ENCODE results near the gene GPR107.

GPR107 gene

GRCh38 chr9:130023144-130023787 lies 30.4 kb upstream of the GPR107 start:
- TF ChIP-seq ZFX (IDR thresholded peaks at IDR 0.05; ENCODE audit: borderline replicate concordance) = no peak
- TF ChIP-seq, protein P1, sequence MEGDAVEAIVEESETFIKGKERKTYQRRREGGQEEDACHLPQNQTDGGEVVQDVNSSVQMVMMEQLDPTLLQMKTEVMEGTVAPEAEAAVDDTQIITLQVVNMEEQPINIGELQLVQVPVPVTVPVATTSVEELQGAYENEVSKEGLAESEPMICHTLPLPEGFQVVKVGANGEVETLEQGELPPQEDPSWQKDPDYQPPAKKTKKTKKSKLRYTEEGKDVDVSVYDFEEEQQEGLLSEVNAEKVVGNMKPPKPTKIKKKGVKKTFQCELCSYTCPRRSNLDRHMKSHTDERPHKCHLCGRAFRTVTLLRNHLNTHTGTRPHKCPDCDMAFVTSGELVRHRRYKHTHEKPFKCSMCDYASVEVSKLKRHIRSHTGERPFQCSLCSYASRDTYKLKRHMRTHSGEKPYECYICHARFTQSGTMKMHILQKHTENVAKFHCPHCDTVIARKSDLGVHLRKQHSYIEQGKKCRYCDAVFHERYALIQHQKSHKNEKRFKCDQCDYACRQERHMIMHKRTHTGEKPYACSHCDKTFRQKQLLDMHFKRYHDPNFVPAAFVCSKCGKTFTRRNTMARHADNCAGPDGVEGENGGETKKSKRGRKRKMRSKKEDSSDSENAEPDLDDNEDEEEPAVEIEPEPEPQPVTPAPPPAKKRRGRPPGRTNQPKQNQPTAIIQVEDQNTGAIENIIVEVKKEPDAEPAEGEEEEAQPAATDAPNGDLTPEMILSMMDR (IDR thresholded peaks at IDR 0.05) = no peak
- H3K27ac ChIP-seq = no peak overlapping the region

DNA sequence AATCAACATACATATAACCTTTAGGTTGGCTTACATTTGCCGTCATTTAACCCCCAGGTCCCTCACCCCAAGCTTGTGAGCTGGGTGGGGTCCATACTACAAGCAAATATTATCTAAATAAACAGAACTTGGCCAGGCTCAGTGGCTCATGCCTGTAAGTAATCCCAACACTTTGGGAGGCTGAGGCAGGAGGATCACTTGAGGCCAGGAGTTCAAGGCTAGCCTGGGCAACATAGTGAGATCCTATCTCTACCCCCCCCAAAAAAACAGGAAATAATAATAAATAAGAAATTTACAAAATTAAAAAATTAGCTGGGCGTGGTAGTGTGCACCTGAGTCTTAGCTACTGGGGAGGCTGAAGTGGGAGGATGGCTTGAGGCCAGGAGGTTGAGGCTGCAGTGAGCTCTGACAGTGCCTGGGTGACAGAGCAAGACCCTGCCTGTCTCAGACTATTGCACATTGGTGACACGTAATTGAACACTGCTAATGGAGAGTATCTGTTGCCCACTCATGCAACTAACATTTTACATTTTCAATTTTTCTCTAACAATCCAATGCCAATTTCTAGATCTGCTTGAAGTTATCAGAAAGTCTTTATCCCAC lies 29.6 kb upstream of the GPR107 start:
- 0 out of 2 replicates have a peak overlapping the region, but pooled peaks have one; percentile 8 for H3K27ac ChIP-seq
- TF ChIP-seq, protein P1 (IDR thresholded peaks at IDR 0.05) = no peak
- no peak for TF ChIP-seq ZFX (IDR thresholded peaks at IDR 0.05; ENCODE audit: borderline replicate concordance)

DNA sequence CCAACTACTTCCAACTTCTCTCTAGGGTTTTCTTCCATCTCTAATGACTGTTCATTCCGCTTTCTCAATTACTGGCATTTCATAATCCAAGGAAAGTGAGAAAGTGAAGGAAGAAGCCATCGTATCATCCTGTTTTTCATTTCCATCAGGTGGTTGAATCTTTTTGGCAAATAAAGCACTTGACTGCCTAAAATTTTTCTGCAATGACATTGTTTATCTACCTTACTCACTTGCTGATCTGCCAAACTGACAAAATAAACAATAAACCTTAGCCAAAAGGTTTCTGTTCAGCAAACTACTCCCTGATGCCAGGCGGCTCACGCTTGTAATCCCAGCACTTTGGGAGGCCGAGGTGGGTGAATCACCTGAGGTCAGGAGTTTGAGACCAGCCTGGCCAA lies 29.1 kb upstream of the GPR107 start:
- H3K27ac ChIP-seq = 0 out of 2 replicates have a peak overlapping the region, but pooled peaks have one; percentile 8
- TF ChIP-seq ZFX (IDR thresholded peaks at IDR 0.05; ENCODE audit: borderline replicate concordance) = no peak
- TF ChIP-seq, protein P1 (IDR thresholded peaks at IDR 0.05) = no peak

- TF ChIP-seq ZFX (IDR thresholded peaks at IDR 0.05; ENCODE audit: borderline replicate concordance) = no peak
- TF ChIP-seq, protein P1 (IDR thresholded peaks at IDR 0.05) = no peak
- H3K27ac ChIP-seq = no peak overlapping the region
These were observed 26.9 kb upstream of the GPR107 start for GRCh38 chr9:130026583-130027340.

- no peak overlapping the region for H3K27ac ChIP-seq
- TF ChIP-seq, protein P1 (IDR thresholded peaks at IDR 0.05) = no peak
- no peak for TF ChIP-seq ZFX (IDR thresholded peaks at IDR 0.05; ENCODE audit: borderline replicate concordance)
These were observed 26.0 kb upstream of the GPR107 start for GRCh38 chr9:130027533-130028365.

DNA sequence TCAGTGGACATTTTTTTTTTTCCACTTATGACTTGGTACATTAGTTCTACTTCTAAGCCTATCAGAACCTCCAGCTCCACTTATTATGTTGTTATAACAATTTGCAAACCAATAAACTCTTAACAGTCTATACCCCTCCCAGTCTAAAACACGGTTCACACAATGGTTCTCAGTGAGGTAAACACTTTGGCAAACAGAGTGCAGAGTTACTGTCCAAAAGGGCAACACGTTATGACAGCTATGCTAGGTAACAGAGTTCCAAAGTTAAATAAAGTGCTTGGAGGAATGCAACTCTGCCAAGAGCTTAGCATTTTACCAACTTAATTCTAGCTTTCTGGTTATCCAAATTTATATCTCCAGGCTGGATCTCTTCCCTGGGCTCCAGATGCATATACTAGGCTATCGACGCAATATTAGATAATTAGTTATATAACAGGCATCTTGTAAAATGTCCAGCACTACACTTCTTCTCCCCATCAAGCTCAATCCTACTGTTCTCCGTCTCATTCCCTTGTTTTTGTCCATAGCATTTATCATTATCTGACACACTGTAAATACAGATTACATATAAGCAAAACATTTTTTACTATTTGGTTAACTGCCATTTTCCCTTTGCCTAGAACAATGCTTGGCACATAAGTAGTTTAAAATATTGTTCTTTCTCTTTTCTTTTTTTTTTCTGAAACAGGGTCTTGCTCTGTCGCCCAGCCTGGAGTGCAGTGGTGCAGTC lies 25.0 kb upstream of the GPR107 start:
- TF ChIP-seq, protein P1 (IDR thresholded peaks at IDR 0.05) = no peak
- TF ChIP-seq ZFX (IDR thresholded peaks at IDR 0.05; ENCODE audit: borderline replicate concordance) = no peak
- no peak overlapping the region for H3K27ac ChIP-seq
